CD4-positive, CD25-positive, alpha-beta regulatory T cell (primary cell): ENCODE data around the gene MTSS2. TPM values are rescaled to one million over a fixed set of nuclear protein-coding genes. Genes with fewer than 3 reads are reported as not detected.
A peak's percentile ranks its signal among the peaks of the same experiment; 100 is the strongest.

Source experiments
- ATAC-seq, 2 donors: fragments of 150-1000 bp; cut with Tn5 transposase; one replicate each; pipeline ENCODE4 v1.10.0; 2021; ENCODE audit warnings: low read depth in 2 of 2, moderate number of reproducible peaks in 2 of 2, moderate library complexity in 1 of 2
- DNase-seq, 3 donors: peaks; one replicate each; pipeline versions ENCODE4 v3.0.0 to v3.0.0-alpha.2; 2012 to 2022; ENCODE audit warnings: mixed read lengths in 1 of 3
- H3K27ac ChIP-seq: one replicate; pipeline ENCODE4 v1.7.0; 2013; ENCODE audit warnings: mild to moderate bottlenecking, low read length; ENCODE audit not compliant: insufficient read depth, poor library complexity, severe bottlenecking
- H3K27me3 ChIP-seq: one replicate; pipeline ENCODE4 v1.7.0; 2013; ENCODE audit warnings: low read length; ENCODE audit not compliant: control insufficient read depth, insufficient read depth
- H3K36me3 ChIP-seq: one replicate; pipeline ENCODE4 v1.7.0; 2013; ENCODE audit warnings: mild to moderate bottlenecking, low read length, moderate library complexity; ENCODE audit not compliant: control insufficient read depth, insufficient read depth
- H3K4me1 ChIP-seq: 2 replicates; pipeline ENCODE4 v1.7.0; 2013; ENCODE audit warnings: mild to moderate bottlenecking, low read length; ENCODE audit not compliant: insufficient read depth, control insufficient read depth, poor library complexity, severe bottlenecking
- H3K4me3 ChIP-seq: one replicate; pipeline ENCODE4 v1.7.0; 2013; ENCODE audit warnings: low read depth, mild to moderate bottlenecking, low read length, moderate library complexity
- H3K9me3 ChIP-seq, 2 experiments: 1 replicate in 1 of 2; 2 replicates in 1 of 2; pipeline ENCODE4 v1.7.0; 2013; ENCODE audit warnings: low read length in 2 of 2, mild to moderate bottlenecking in 1 of 2, moderate library complexity in 1 of 2; ENCODE audit not compliant: control insufficient read depth in 2 of 2
- H3K27ac Mint-ChIP-seq, 3 donors: one replicate each; pipeline ENCODE4 v1.8.0; 2020 to 2022; ENCODE audit warnings: mild to moderate bottlenecking in 3 of 3, mixed read lengths in 3 of 3, moderate library complexity in 2 of 3
- H3K27me3 Mint-ChIP-seq: one replicate; pipeline ENCODE4 v1.8.0; 2022; ENCODE audit warnings: mild to moderate bottlenecking, mixed read lengths
- H3K36me3 Mint-ChIP-seq: one replicate; pipeline ENCODE4 v1.8.0; 2020; ENCODE audit warnings: mixed read lengths
- H3K4me1 Mint-ChIP-seq, 4 donors: one replicate each; pipeline ENCODE4 v1.8.0; 2020 to 2022; ENCODE audit warnings: mixed read lengths in 4 of 4, mild to moderate bottlenecking in 1 of 4
- H3K4me3 Mint-ChIP-seq, 4 donors: one replicate each; pipeline ENCODE4 v1.8.0; 2020 to 2022; ENCODE audit warnings: mild to moderate bottlenecking in 4 of 4, mixed read lengths in 4 of 4, moderate library complexity in 3 of 4
- H3K9me3 Mint-ChIP-seq, 7 donors: one replicate each; pipeline ENCODE4 v1.8.0; 2020 to 2022; ENCODE audit warnings: mixed read lengths in 7 of 7, mild to moderate bottlenecking in 3 of 7, moderate library complexity in 2 of 7
- polyA plus RNA-seq, 4 donors: library from polyadenylated mRNA; unstranded; fragments of 300-500 nt; fragmentation: Illumina TruSeq; gene quantifications; one replicate each; pipeline ENCODE4 v1.2.3, GENCODE V29; 2021
- total RNA-seq: library from RNA; stranded (reverse); gene quantifications from one replicate; pipeline ENCODE4 v1.2.3, GENCODE V29; 2022

The MTSS2 gene
- total and polyA plus RNA-seq, 5 donors from 2014 or later, result 2.9 TPM; not detected in 4

GRCh38 chr16:70701596-70701995 is 15.7 kb upstream of the MTSS2 start:
- Mint-ChIP-seq H3K4me3 (no peak overlapping the region), H3K27ac (peak overlapping the region in 2 of 3 donors; percentile 32 to 67), H3K9me3 (no peaks in the 10 kb centered on the region), H3K27me3 (no peaks in the 10 kb centered on the region), H3K36me3 (peaks cover 11% of the 10 kb centered on the region), H3K4me1 (peaks cover 0 to 18% (median 0%) of the 10 kb centered on the region in 4 donors)
- no peak for ATAC-seq
- no peak overlapping the region for H3K4me3 ChIP-seq
- no peaks in the 10 kb centered on the region for H3K27me3 ChIP-seq
- no peaks in the 10 kb centered on the region for H3K9me3 ChIP-seq
- no peak for DNase-seq
- H3K27ac ChIP-seq, result no peak overlapping the region
- H3K4me1 ChIP-seq, result no peaks in the 10 kb centered on the region
- peaks cover 8% of the 10 kb centered on the region for H3K36me3 ChIP-seq

GRCh38 chr16:70701036-70701435 is 15.2 kb upstream of the MTSS2 start:
- Mint-ChIP-seq H3K4me3 (no peak overlapping the region), H3K27ac (peak overlapping the region in 2 of 3 donors; percentile 32 to 67), H3K4me1 (peaks cover 0 to 24% (median 0%) of the 10 kb centered on the region in 4 donors), H3K36me3 (peaks cover 11% of the 10 kb centered on the region), H3K27me3 (no peaks in the 10 kb centered on the region), H3K9me3 (no peaks in the 10 kb centered on the region)
- H3K36me3 ChIP-seq, result peaks cover 8% of the 10 kb centered on the region
- H3K4me1 ChIP-seq, result no peaks in the 10 kb centered on the region
- no peak for ATAC-seq
- no peaks in the 10 kb centered on the region for H3K27me3 ChIP-seq
- no peak overlapping the region for H3K4me3 ChIP-seq
- H3K9me3 ChIP-seq, result no peaks in the 10 kb centered on the region
- H3K27ac ChIP-seq, result no peak overlapping the region
- DNase-seq, result no peak

- Mint-ChIP-seq H3K4me3 (no peak overlapping the region), H3K4me1 (peaks cover 0 to 31% (median 2%) of the 10 kb centered on the region in 4 donors), H3K27me3 (no peaks in the 10 kb centered on the region), H3K36me3 (peaks cover 11% of the 10 kb centered on the region), H3K9me3 (no peaks in the 10 kb centered on the region), H3K27ac (no peak overlapping the region)
- no peak overlapping the region for H3K27ac ChIP-seq
- DNase-seq, result no peak
- peaks cover 8% of the 10 kb centered on the region for H3K36me3 ChIP-seq
- H3K4me3 ChIP-seq, result no peak overlapping the region
- no peaks in the 10 kb centered on the region for H3K9me3 ChIP-seq
- no peaks in the 10 kb centered on the region for H3K27me3 ChIP-seq
- no peak for ATAC-seq
- no peaks in the 10 kb centered on the region for H3K4me1 ChIP-seq
Observed at GRCh38 chr16:70700101-70701020, 14.5 kb upstream of the MTSS2 start.

GRCh38 chr16:70699696-70700095 is 13.8 kb upstream of the MTSS2 start:
- Mint-ChIP-seq H3K9me3 (no peaks in the 10 kb centered on the region), H3K36me3 (peaks cover 11% of the 10 kb centered on the region), H3K4me1 (peaks cover 0 to 32% (median 2%) of the 10 kb centered on the region in 4 donors), H3K27me3 (no peaks in the 10 kb centered on the region), H3K4me3 (no peak overlapping the region), H3K27ac (peak overlapping the region in 1 of 3 donors; percentile 85)
- no peaks in the 10 kb centered on the region for H3K4me1 ChIP-seq
- no peaks in the 10 kb centered on the region for H3K27me3 ChIP-seq
- ATAC-seq, result no peak
- H3K4me3 ChIP-seq, result no peak overlapping the region
- no peak for DNase-seq
- H3K9me3 ChIP-seq, result no peaks in the 10 kb centered on the region
- peaks cover 8% of the 10 kb centered on the region for H3K36me3 ChIP-seq
- H3K27ac ChIP-seq, result no peak overlapping the region

GRCh38 chr16:70698901-70699300 is 13.0 kb upstream of the MTSS2 start:
- peaks cover 0 to 32% (median 2%) of the 10 kb centered on the region in 4 donors for H3K4me1 Mint-ChIP-seq
- Histone ChIP-seq H3K4me3 (no peak overlapping the region), H3K27me3 (no peaks in the 10 kb centered on the region), H3K36me3 (peaks cover 8% of the 10 kb centered on the region), H3K27ac (no peak overlapping the region), H3K4me1 (no peaks in the 10 kb centered on the region), H3K9me3 (no peaks in the 10 kb centered on the region)
- DNase-seq (no peak), ATAC-seq (no peak)
- no peaks in the 10 kb centered on the region for H3K9me3 Mint-ChIP-seq
- no peak overlapping the region for H3K27ac Mint-ChIP-seq
- no peaks in the 10 kb centered on the region for H3K27me3 Mint-ChIP-seq
- no peak overlapping the region for H3K4me3 Mint-ChIP-seq
- H3K36me3 Mint-ChIP-seq, result peaks cover 11% of the 10 kb centered on the region

- Mint-ChIP-seq H3K27me3 (no peaks in the 10 kb centered on the region), H3K4me3 (no peak overlapping the region), H3K9me3 (no peaks in the 10 kb centered on the region), H3K36me3 (peaks cover 11% of the 10 kb centered on the region), H3K27ac (peak overlapping the region in 1 of 3 donors; percentile 36), H3K4me1 (peaks cover 0 to 32% (median 2%) of the 10 kb centered on the region in 4 donors)
- Histone ChIP-seq H3K4me3 (no peak overlapping the region), H3K9me3 (no peaks in the 10 kb centered on the region), H3K36me3 (peaks cover 8% of the 10 kb centered on the region), H3K4me1 (no peaks in the 10 kb centered on the region), H3K27me3 (no peaks in the 10 kb centered on the region), H3K27ac (no peak overlapping the region)
- ATAC-seq (no peak), DNase-seq (no peak)
Observed at GRCh38 chr16:70697594-70698170, 11.8 kb upstream of the MTSS2 start.

GRCh38 chr16:70696952-70697593 is 11.2 kb upstream of the MTSS2 start:
- no peak overlapping the region for H3K27ac ChIP-seq
- Mint-ChIP-seq H3K36me3 (peaks cover 11% of the 10 kb centered on the region), H3K4me1 (peaks cover 0 to 32% (median 2%) of the 10 kb centered on the region in 4 donors), H3K4me3 (no peak overlapping the region), H3K27ac (no peak overlapping the region), H3K9me3 (no peaks in the 10 kb centered on the region), H3K27me3 (no peaks in the 10 kb centered on the region)
- H3K27me3 ChIP-seq, result no peaks in the 10 kb centered on the region
- H3K4me1 ChIP-seq, result no peaks in the 10 kb centered on the region
- DNase-seq (no peak), ATAC-seq (no peak)
- no peaks in the 10 kb centered on the region for H3K9me3 ChIP-seq
- H3K36me3 ChIP-seq, result peaks cover 8% of the 10 kb centered on the region
- no peak overlapping the region for H3K4me3 ChIP-seq
